ENCODE data around the gene ADAMTS17.

ADAMTS17 gene

GRCh38 chr15:100198442-100198841 lies 143.3 kb downstream of the ADAMTS17 start:
- Mint-ChIP-seq H3K4me3 (no peak overlapping the region), H3K4me1 (peaks cover 2% of the 10 kb centered on the region), H3K27ac (no peak overlapping the region), H3K9me3 (no peaks in the 10 kb centered on the region), H3K27me3 (peaks cover 12% of the 10 kb centered on the region), H3K36me3 (no peaks in the 10 kb centered on the region)
- DNase-seq (ENCODE audit: low spot score in 2 of 2) (no peak), ATAC-seq (ENCODE audit: low read depth) (no peak)

- DNase-seq (ENCODE audit: low spot score in 2 of 2) (no peak), ATAC-seq (ENCODE audit: low read depth) (no peak)
- Mint-ChIP-seq H3K4me3 (no peak overlapping the region), H3K36me3 (no peaks in the 10 kb centered on the region), H3K4me1 (no peaks in the 10 kb centered on the region), H3K9me3 (no peaks in the 10 kb centered on the region), H3K27ac (no peak overlapping the region), H3K27me3 (peaks cover 9% of the 10 kb centered on the region)
Observed at GRCh38 chr15:100196326-100197058, 145.3 kb downstream of the ADAMTS17 start.

DNA sequence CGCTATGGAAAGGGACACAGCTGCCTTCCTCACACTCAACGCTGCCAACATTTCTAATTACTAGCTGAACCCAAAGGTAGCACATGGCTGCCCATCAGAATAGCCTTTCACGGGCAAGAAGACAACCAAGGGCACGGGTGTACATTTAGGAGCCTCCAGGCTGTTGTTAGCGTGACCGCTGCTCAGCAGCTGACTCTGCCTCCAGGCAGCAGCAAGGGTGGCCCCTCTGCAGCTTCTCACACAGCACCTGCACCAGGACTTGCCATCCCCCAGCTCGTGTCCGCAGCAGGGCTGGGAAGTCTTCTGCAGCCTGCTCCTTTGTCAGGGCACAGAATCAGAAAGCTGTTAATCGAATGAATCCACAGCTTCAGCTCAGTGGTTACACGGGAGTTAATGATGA lies 146.8 kb downstream of the ADAMTS17 start:
- H3K9me3 Mint-ChIP-seq = no peaks in the 10 kb centered on the region
- H3K4me3 Mint-ChIP-seq = no peak overlapping the region
- H3K27me3 Mint-ChIP-seq = peaks cover 5% of the 10 kb centered on the region
- DNase-seq (ENCODE audit: low spot score in 2 of 2) (no peak), ATAC-seq (ENCODE audit: low read depth) (no peak)
- no peaks in the 10 kb centered on the region for H3K4me1 Mint-ChIP-seq
- no peak overlapping the region for H3K27ac Mint-ChIP-seq
- no peaks in the 10 kb centered on the region for H3K36me3 Mint-ChIP-seq

DNA sequence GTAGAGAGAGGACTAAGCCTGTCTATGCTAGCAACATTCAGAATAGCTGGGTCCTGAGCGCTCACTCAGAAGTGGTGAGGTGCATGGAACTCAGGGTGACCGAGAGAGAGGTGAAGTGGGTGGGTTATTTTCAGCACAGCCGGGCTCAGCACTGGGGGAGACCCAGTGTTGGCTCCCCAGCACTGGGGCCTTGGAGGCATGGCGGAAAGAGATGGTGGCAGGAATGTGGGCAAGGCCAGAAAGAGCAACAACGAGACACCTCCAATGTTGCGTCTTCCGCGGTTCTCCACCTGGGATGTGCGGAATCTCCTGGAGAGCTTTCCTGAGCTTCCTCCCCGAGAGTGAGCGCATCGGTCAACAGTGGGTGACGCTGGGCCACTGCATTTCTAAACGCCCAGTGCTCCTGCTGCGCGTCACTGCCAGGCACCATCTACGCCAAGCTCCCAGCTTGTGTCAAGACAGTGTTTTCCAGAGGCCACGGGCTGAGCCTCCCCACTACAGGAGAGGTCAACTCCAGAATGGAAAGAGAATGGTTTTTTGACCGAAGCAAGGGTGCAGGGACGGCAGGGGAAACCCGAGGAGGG lies 148.4 kb downstream of the ADAMTS17 start:
- no peaks in the 10 kb centered on the region for H3K9me3 Mint-ChIP-seq
- DNase-seq (ENCODE audit: low spot score in 2 of 2) (no peak), ATAC-seq (ENCODE audit: low read depth) (no peak)
- H3K4me1 Mint-ChIP-seq = no peaks in the 10 kb centered on the region
- H3K27ac Mint-ChIP-seq = no peak overlapping the region
- no peaks in the 10 kb centered on the region for H3K36me3 Mint-ChIP-seq
- no peak overlapping the region for H3K4me3 Mint-ChIP-seq
- H3K27me3 Mint-ChIP-seq = no peaks in the 10 kb centered on the region

DNA sequence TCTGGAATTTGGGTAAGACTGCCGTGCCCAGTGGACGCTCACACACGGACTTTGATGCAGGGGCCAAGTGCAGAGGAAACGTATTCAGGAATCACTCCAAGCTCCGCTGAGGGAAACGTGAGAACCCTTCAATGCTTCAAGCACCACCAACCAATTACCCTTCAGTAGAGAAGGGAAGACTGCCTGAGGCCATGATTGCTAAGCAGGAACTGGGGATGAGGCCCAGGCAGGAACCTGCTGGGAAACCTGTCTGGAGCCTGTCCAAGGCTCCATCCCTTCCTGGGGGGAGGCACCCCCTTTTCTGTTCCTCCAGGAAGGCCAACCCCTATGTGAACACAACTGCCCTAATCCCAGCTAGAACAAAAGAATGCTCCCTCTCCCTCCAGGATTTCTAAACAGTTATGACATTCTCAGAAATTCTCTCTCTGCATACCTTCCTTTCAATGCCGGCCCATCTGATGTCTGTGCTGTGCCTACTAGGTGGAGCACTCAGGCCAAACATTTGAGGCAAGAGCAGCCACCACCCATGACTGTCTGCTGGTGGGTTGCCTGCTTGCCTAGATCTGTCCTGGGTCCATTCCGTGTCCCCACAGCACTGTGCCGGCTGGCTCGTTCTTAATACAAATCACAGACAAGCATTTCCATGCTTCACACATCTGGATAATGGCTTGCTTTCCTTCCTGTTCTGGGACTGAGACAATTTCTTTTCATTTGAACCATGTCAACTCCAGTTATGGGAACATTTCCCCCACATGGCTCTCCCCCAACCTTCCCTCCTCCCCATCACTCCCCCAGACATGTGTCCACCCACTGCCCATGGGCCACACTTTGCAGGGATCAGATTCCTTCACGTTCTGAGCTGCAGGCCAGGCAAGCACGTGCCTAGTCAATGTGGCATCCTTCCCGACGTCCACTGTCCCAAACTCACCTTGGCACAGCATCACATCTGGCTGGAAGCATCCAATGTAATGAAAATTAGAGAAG lies 149.4 kb downstream of the ADAMTS17 start:
- Mint-ChIP-seq H3K36me3 (no peaks in the 10 kb centered on the region), H3K27me3 (no peaks in the 10 kb centered on the region), H3K27ac (no peak overlapping the region), H3K9me3 (no peaks in the 10 kb centered on the region), H3K4me1 (no peaks in the 10 kb centered on the region), H3K4me3 (no peak overlapping the region)
- DNase-seq (ENCODE audit: low spot score in 2 of 2) = no peak
- no peak for ATAC-seq (ENCODE audit: low read depth)

DNA sequence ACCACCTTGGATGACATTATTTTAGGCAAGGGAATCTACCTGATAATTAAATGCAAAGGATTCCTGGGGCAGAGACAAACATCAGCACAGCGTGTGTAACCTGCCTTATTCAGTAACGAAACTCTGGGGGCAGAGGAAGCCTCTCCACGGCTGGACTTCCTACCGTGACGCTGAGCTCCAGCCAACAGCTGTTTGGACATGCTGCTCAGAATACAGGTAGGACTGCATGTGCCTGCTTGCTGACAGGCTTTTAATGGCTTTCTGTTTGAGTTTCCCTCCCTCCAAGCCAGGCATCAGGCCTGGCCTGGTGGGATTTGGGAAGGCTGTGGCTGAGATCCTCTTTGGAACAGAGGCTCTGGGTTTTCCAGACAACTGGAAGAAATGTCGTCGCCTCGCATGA lies 150.6 kb downstream of the ADAMTS17 start:
- H3K4me3 Mint-ChIP-seq = no peak overlapping the region
- DNase-seq (ENCODE audit: low spot score in 2 of 2) (no peak), ATAC-seq (ENCODE audit: low read depth) (no peak)
- no peaks in the 10 kb centered on the region for H3K27me3 Mint-ChIP-seq
- no peak overlapping the region for H3K27ac Mint-ChIP-seq
- H3K9me3 Mint-ChIP-seq = no peaks in the 10 kb centered on the region
- no peaks in the 10 kb centered on the region for H3K36me3 Mint-ChIP-seq
- H3K4me1 Mint-ChIP-seq = no peaks in the 10 kb centered on the region

- H3K27ac Mint-ChIP-seq = no peak overlapping the region
- H3K9me3 Mint-ChIP-seq = no peaks in the 10 kb centered on the region
- H3K4me1 Mint-ChIP-seq = no peaks in the 10 kb centered on the region
- DNase-seq (ENCODE audit: low spot score in 2 of 2) (no peak), ATAC-seq (ENCODE audit: low read depth) (no peak)
- H3K27me3 Mint-ChIP-seq = no peaks in the 10 kb centered on the region
- no peaks in the 10 kb centered on the region for H3K36me3 Mint-ChIP-seq
- no peak overlapping the region for H3K4me3 Mint-ChIP-seq
Observed at GRCh38 chr15:100190675-100191074, 151.1 kb downstream of the ADAMTS17 start.

DNA sequence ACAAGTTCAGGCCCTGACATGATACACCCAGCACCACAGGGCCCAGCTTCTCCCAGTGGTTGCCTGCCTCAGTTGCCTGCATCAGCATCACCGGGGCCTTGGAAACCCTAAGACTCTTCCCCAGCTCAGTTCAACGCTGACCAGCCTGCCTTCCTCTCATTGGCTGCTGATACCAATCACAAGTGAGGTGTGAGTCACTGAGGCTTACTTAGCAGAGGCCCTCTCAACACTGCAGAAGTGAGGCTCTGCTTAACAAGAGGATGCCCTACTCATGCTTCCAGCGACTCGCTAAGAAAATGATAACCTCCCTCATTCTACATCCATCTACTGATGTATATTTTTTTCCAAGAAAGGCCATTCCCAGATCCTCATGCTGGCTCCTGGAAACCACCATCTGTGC lies 151.9 kb downstream of the ADAMTS17 start:
- Mint-ChIP-seq H3K4me1 (no peaks in the 10 kb centered on the region), H3K9me3 (no peaks in the 10 kb centered on the region), H3K4me3 (no peak overlapping the region), H3K27ac (no peak overlapping the region), H3K27me3 (peaks cover under 1% of the 10 kb centered on the region), H3K36me3 (no peaks in the 10 kb centered on the region)
- ATAC-seq (ENCODE audit: low read depth) (no peak), DNase-seq (ENCODE audit: low spot score in 2 of 2) (no peak)

- no peak for ATAC-seq (ENCODE audit: low read depth)
Observed at GRCh38 chr15:100189319-100189718, 152.5 kb downstream of the ADAMTS17 start.

DNA sequence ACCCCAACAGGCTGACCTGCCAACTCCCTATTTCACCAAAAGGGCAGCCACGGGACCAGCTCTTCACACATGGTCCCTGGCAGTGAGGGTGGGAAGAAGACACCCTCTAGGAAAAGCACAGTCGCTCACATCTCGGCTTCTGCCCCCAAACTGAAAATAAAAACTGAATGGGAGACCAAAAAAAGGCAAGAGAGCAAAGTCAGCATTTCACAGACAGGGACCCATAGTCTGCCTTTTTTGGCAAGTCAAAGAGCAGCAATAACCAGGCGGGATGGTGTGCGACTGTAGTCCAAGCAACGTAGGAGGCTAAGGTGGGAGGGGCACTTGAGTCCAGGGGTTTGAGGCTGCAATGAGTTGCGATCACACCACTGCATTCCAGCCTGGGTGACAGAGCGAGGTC lies 154.1 kb downstream of the ADAMTS17 start:
- H3K27me3 Mint-ChIP-seq = peaks cover 1% of the 10 kb centered on the region
- H3K27ac Mint-ChIP-seq = no peak overlapping the region
- no peaks in the 10 kb centered on the region for H3K4me1 Mint-ChIP-seq
- H3K9me3 Mint-ChIP-seq = no peaks in the 10 kb centered on the region
- ATAC-seq (ENCODE audit: low read depth) (no peak), DNase-seq (ENCODE audit: low spot score in 2 of 2) (no peak)
- no peaks in the 10 kb centered on the region for H3K36me3 Mint-ChIP-seq
- no peak overlapping the region for H3K4me3 Mint-ChIP-seq

More at GRCh38 chr15:100189319-100189718, 152.5 kb downstream of the ADAMTS17 start:
- Mint-ChIP-seq H3K9me3 (no peaks in the 10 kb centered on the region), H3K36me3 (no peaks in the 10 kb centered on the region), H3K27me3 (peaks cover 1% of the 10 kb centered on the region), H3K4me1 (no peaks in the 10 kb centered on the region), H3K4me3 (no peak overlapping the region), H3K27ac (no peak overlapping the region)
- no peak for DNase-seq (ENCODE audit: low spot score in 2 of 2)

DNA sequence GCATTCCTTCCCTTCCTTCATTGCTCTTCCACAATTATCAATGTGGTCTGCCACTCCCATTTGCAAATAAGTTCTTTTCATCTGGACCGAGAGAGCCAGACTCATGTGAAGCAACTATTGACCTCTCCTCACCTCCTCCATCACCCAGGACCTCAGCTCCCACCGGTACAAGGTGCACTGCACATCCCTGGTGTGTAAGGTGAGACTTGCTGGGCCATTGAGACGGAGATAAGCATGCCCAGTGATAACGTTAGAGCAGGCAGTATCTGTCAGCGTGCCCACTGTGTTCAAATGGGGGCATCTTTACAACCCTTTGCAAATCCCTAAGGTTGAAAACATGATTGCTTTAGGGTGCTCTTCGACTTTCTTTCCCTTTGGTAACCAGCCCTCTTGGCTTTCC lies 154.8 kb downstream of the ADAMTS17 start:
- H3K4me1 Mint-ChIP-seq = no peaks in the 10 kb centered on the region
- ATAC-seq (ENCODE audit: low read depth) = no peak
- H3K4me3 Mint-ChIP-seq = no peak overlapping the region
- H3K36me3 Mint-ChIP-seq = no peaks in the 10 kb centered on the region
- peaks cover 1% of the 10 kb centered on the region for H3K27me3 Mint-ChIP-seq
- no peak overlapping the region for H3K27ac Mint-ChIP-seq
- DNase-seq (ENCODE audit: low spot score in 2 of 2) = no peak
- peaks cover under 1% of the 10 kb centered on the region for H3K9me3 Mint-ChIP-seq

DNA sequence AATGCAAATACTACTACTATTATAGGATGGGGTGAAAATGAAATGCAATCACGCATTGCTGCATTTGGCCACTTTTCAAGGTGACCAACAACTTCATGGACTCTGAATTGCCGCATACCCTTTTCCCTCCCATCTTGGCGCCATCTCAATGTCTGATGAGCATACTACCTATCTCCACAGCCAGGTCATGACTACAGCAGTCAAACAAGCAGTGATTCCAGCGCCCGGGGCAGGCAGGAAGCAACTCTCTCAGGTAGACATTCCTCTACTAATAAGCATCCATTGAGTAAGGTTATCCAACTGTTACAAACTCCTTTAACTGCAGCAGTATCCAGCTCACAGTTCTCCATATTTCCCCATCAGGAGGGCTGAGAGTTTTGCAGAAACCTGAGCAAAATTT lies 155.4 kb downstream of the ADAMTS17 start:
- Mint-ChIP-seq H3K4me1 (no peaks in the 10 kb centered on the region), H3K9me3 (peaks cover 1% of the 10 kb centered on the region), H3K27ac (no peak overlapping the region), H3K27me3 (peaks cover 1% of the 10 kb centered on the region), H3K36me3 (no peaks in the 10 kb centered on the region), H3K4me3 (no peak overlapping the region)
- ATAC-seq (ENCODE audit: low read depth) (no peak), DNase-seq (ENCODE audit: low spot score in 2 of 2) (no peak)

GRCh38 chr15:100183921-100184495 lies 157.8 kb downstream of the ADAMTS17 start:
- no peak overlapping the region for H3K4me3 Mint-ChIP-seq
- no peak overlapping the region for H3K27ac Mint-ChIP-seq
- H3K27me3 Mint-ChIP-seq = peaks cover 1% of the 10 kb centered on the region
- peaks cover 1% of the 10 kb centered on the region for H3K9me3 Mint-ChIP-seq
- ATAC-seq (ENCODE audit: low read depth) (no peak), DNase-seq (ENCODE audit: low spot score in 2 of 2) (no peak)
- no peaks in the 10 kb centered on the region for H3K4me1 Mint-ChIP-seq
- H3K36me3 Mint-ChIP-seq = no peaks in the 10 kb centered on the region

DNA sequence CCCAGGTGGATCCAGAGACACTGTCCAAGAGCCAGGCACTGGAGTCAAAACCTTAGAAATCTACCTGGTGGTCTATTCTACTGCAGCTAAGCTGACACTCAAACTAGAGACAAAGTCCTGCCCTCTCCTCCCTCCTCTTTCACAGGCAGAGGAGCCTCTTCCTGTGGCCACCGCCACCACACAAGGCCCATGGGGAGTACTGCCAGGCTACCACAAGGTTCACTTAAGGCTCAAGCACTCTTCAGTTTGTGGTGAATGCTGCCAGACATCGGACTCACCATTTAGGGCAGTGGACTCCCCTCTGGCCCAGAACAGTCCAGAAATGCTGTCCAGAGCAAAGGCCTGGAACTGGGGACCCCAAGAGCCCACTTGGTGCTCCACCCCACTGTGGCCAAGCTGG lies 160.9 kb downstream of the ADAMTS17 start:
- Mint-ChIP-seq H3K4me1 (no peaks in the 10 kb centered on the region), H3K4me3 (no peak overlapping the region), H3K36me3 (no peaks in the 10 kb centered on the region), H3K9me3 (peaks cover 3% of the 10 kb centered on the region), H3K27ac (no peak overlapping the region), H3K27me3 (peaks cover 1% of the 10 kb centered on the region)
- ATAC-seq (ENCODE audit: low read depth) = no peak
- no peak for DNase-seq (ENCODE audit: low spot score in 2 of 2)
